PC-9 (cell line): ENCODE measurements around the gene MAEA.

Experiments
- EZH2 ChIP-seq: fragments of 200-600 bp; sonication (generic); IDR thresholded peaks from 2 replicates; pipeline ENCODE4 v1.8.0; 2017; ENCODE audit warnings: antibody characterized with exemption, low read depth
- TF ChIP-seq, protein P1 (sequence below): fragments of 200-600 bp; sonication (generic); conservative IDR thresholded peaks from 2 replicates; pipeline ENCODE4 v1.6.1; 2017; ENCODE audit warnings: mixed run types, antibody characterized with exemption, mild to moderate bottlenecking, moderate library complexity

DNA sequence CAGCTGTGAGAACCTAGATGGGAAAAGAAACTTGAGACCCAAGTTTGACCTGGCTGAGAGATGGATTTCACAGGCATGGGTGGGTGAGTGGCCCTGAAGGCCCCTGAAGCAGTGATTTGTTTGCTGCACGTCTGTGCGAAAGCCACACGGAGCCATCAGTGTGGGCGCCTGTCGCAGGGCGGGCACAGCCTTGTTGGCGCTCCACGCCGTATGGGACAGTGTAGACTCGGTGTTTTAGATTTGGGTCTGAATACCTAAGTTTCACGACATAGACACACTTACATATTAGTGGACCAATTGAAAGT lies 35.4 kb downstream of the MAEA start:
- TF ChIP-seq, protein P1, sequence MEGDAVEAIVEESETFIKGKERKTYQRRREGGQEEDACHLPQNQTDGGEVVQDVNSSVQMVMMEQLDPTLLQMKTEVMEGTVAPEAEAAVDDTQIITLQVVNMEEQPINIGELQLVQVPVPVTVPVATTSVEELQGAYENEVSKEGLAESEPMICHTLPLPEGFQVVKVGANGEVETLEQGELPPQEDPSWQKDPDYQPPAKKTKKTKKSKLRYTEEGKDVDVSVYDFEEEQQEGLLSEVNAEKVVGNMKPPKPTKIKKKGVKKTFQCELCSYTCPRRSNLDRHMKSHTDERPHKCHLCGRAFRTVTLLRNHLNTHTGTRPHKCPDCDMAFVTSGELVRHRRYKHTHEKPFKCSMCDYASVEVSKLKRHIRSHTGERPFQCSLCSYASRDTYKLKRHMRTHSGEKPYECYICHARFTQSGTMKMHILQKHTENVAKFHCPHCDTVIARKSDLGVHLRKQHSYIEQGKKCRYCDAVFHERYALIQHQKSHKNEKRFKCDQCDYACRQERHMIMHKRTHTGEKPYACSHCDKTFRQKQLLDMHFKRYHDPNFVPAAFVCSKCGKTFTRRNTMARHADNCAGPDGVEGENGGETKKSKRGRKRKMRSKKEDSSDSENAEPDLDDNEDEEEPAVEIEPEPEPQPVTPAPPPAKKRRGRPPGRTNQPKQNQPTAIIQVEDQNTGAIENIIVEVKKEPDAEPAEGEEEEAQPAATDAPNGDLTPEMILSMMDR = no peak
- no peak for TF ChIP-seq EZH2
